HepG2 (cell line): ENCODE measurements around the gene SGPP2. TPM values are rescaled to one million over a fixed set of nuclear protein-coding genes. Genes with fewer than 3 reads are reported as not detected.

ENCODE experiments used
- ATAC-seq: fragments of 200-7000 bp; cut with Tn5 transposase; 3 replicates; pipeline ENCODE4 v1.9.1; 2020; ENCODE audit warnings: mild to moderate bottlenecking, moderate library complexity
- BruUV-seq: library from RNA; stranded (reverse); fragments of 400-500 nt; replicated peaks from 2 replicates; lab custom pipeline; 2021; lab: Mats Ljungman, UMichigan
- CTCF ChIA-PET: fragments of 300-600 bp; formaldehyde crosslinking; extraction: SDS; loops from one replicate; lab custom pipeline; 2021; ENCODE audit warnings: low total read pairs, inconsistent platforms, low intra/inter-chr PET ratio; lab: Yijun Ruan, JAX
- POLR2A ChIA-PET: fragments of 350-600 bp; sonication (Branson Sonifier 250); formaldehyde crosslinking; loops from one replicate; lab custom pipeline; 2020; ENCODE audit warnings: antibody characterized with exemption, inconsistent platforms; lab: Yijun Ruan, JAX
- DNase-seq: peaks from one replicate; pipeline ENCODE4 v3.0.0-alpha.2; 2015; ENCODE audit warnings: low spot score
- FAIRE-seq: peaks from 3 replicates; lab custom pipeline; 2011; peaks lifted over from hg19 to GRCh38; lab: Jason Lieb, UNC
- H2AFZ ChIP-seq: one replicate; pipeline ENCODE4 v1.6.1; 2011; ENCODE audit warnings: low read length, inconsistent platforms
- H3K27ac ChIP-seq: fragments of 300-600 bp; 3 replicates; pipeline ENCODE4 v1.8.0; 2011; ENCODE audit warnings: mixed run types, mild to moderate bottlenecking, mixed read lengths, low read length, inconsistent platforms; ENCODE audit not compliant: insufficient read depth; ENCODE audit errors: extremely low read length
- H3K27me3 ChIP-seq, 2 experiments: fragments of 200-600 bp in 1 of 2; 2 replicates in 1 of 2; 3 replicates in 1 of 2; pipeline versions ENCODE4 v1.6.0 to v1.8.0; 2011; ENCODE audit warnings: low read length in 2 of 2, mild to moderate bottlenecking in 2 of 2, moderate library complexity in 2 of 2, inconsistent platforms in 1 of 2; ENCODE audit not compliant: insufficient read depth in 2 of 2, control insufficient read depth in 1 of 2
- H3K36me3 ChIP-seq, 2 experiments: fragments of 200-600 bp in 1 of 2; replicated peaks in 1 of 2; 2 replicates in 1 of 2; 3 replicates in 1 of 2; pipeline versions ENCODE4 v1.5.1 to v1.8.0; 2011; ENCODE audit warnings: low read length in 2 of 2, inconsistent platforms in 1 of 2; ENCODE audit not compliant: insufficient read depth in 2 of 2, control insufficient read depth in 1 of 2
- H3K4me1 ChIP-seq: 2 replicates; pipeline ENCODE4 v1.5.1; 2012; ENCODE audit warnings: low read length, inconsistent platforms; ENCODE audit not compliant: insufficient read depth
- H3K4me2 ChIP-seq: 2 replicates; pipeline ENCODE4 v1.6.0; 2011; ENCODE audit warnings: low read depth, low read length, inconsistent platforms
- H3K4me3 ChIP-seq, 3 experiments: fragments of 200-600 bp in 1 of 3; sonication (generic), shearing (Covaris generic) in 1 of 3; replicated peaks in 1 of 3; 2 replicates each; pipeline ENCODE4 v1.5.1; 2011 to 2016; ENCODE audit warnings: low read length in 3 of 3, inconsistent platforms in 2 of 3, low read depth in 2 of 3, mild to moderate bottlenecking in 2 of 3, control low read depth in 1 of 3, mixed read lengths in 1 of 3; ENCODE audit not compliant: insufficient read depth in 1 of 3
- H3K79me2 ChIP-seq: one replicate; pipeline ENCODE4 v1.6.1; 2011; ENCODE audit warnings: low read length, inconsistent platforms; ENCODE audit not compliant: insufficient read depth
- H3K9ac ChIP-seq: 2 replicates; pipeline ENCODE4 v1.6.0; 2011; ENCODE audit warnings: mild to moderate bottlenecking, low read depth, low read length, inconsistent platforms; ENCODE audit not compliant: insufficient read depth
- H3K9me3 ChIP-seq: 2 replicates; pipeline ENCODE4 v1.5.1; 2012; ENCODE audit warnings: mild to moderate bottlenecking, low read length
- H4K20me1 ChIP-seq: 2 replicates; pipeline ENCODE4 v1.6.0; 2011; ENCODE audit warnings: inconsistent platforms, mild to moderate bottlenecking, low read length, moderate library complexity; ENCODE audit not compliant: insufficient read depth
- DNMT1 ChIP-seq: sonication (generic); formaldehyde crosslinking; IDR thresholded peaks from 2 replicates; pipeline ENCODE4 v1.5.1; 2020; ENCODE audit warnings: mild to moderate bottlenecking, missing genetic modification reagents
- EED ChIP-seq: sonication (generic); formaldehyde crosslinking; IDR thresholded peaks from 2 replicates; pipeline ENCODE4 v1.5.0; 2020; ENCODE audit warnings: mild to moderate bottlenecking, missing genetic modification reagents
- ETV5 ChIP-seq: IDR thresholded peaks from 2 replicates; pipeline ENCODE4 v1.6.1; 2018; ENCODE audit warnings: missing biosample characterization, missing genetic modification reagents, inconsistent platforms, borderline replicate concordance
- FOSL1 ChIP-seq: sonication (generic); formaldehyde crosslinking; IDR thresholded peaks from 2 replicates; pipeline ENCODE4 v1.9.0; 2021; ENCODE audit warnings: missing genetic modification reagents, borderline replicate concordance
- FOXA1 ChIP-seq, 2 experiments: fragments of 450-650 bp in 1 of 2; sonication (generic) in 1 of 2; formaldehyde crosslinking in 1 of 2; IDR thresholded peaks; 2 replicates each; pipeline versions ENCODE4 v1.4.0 to v1.6.1; 2016 to 2020; ENCODE audit warnings: missing genetic modification reagents in 1 of 2
- HMGXB3 ChIP-seq: sonication (generic); formaldehyde crosslinking; IDR thresholded peaks from 2 replicates; pipeline ENCODE4 v1.4.0; 2020; ENCODE audit warnings: missing genetic modification reagents, borderline replicate concordance
- JUN ChIP-seq: sonication (generic); formaldehyde crosslinking; IDR thresholded peaks from 2 replicates; pipeline ENCODE4 v1.4.0; 2020; ENCODE audit warnings: mild to moderate bottlenecking, missing genetic modification reagents
- NPAS2 ChIP-seq: sonication (generic); formaldehyde crosslinking; IDR thresholded peaks from 2 replicates; pipeline ENCODE4 v1.8.0; 2022; ENCODE audit warnings: mild to moderate bottlenecking, missing genetic modification reagents, borderline replicate concordance
- REST ChIP-seq, 2 experiments: IDR thresholded peaks; 2 replicates each; pipeline ENCODE4 v1.6.1; 2011 to 2012; ENCODE audit warnings: low read length in 2 of 2, borderline replicate concordance in 1 of 2, low read depth in 1 of 2, mild to moderate bottlenecking in 1 of 2, moderate library complexity in 1 of 2
- ZNF256 ChIP-seq: sonication (generic); formaldehyde crosslinking; conservative IDR thresholded peaks from 2 replicates; pipeline ENCODE4 v1.4.0; 2020; ENCODE audit warnings: missing genetic modification reagents
- ZNF781 ChIP-seq: sonication (generic); formaldehyde crosslinking; IDR thresholded peaks from 2 replicates; pipeline ENCODE4 v1.5.1; 2020; ENCODE audit warnings: borderline replicate concordance, mild to moderate bottlenecking, missing genetic modification reagents; ENCODE audit errors: not compliant biosample characterization
- WGBS: methylation state at CpG from one replicate; pipeline ENCODE4 v1.1.6; 2017; ENCODE audit warnings: low lambda C conversion rate; 5-methylcytosine and 5-hydroxymethylcytosine counted together
- in situ Hi-C: cut with HindIII; loops from 2 replicates; pipeline ENCODE4 v1.10.0; 2017; ENCODE audit warnings: low pct_unique_long_range_greater_than_20kb; ENCODE audit not compliant: extremely low pct_ligation_motif_present
- intact Hi-C: fragments of 100-400 bp; cut with micrococcal nuclease; formaldehyde crosslinking; loops from one replicate; pipeline ENCODE4 v1.10.0; 2022; ENCODE audit not compliant: unreplicated experiment
- polyA plus RNA-seq, 8 experiments: library from polyadenylated mRNA; depleted of rRNA in 3 of 8; stranded (reverse) in 7 of 8; unstranded in 1 of 8; fragments of >200 nt; fragmentation: Illumina TruSeq in 4 of 8; extraction: Trizol in 4 of 8; gene quantifications; 2 replicates each; pipeline versions ENCODE4 v1.2.1 to v1.2.3, GENCODE V29; 2011 to 2016; ENCODE audit warnings: low read depth in 4 of 8, missing spikeins in 1 of 8, mixed read lengths in 1 of 8; ENCODE audit not compliant: insufficient read depth in 1 of 8
- total RNA-seq, 5 experiments: library from RNA; depleted of rRNA; stranded (reverse); fragments of >200 nt; fragmentation: Illumina TruSeq; extraction: Trizol; gene quantifications; 2 replicates each; pipeline ENCODE4 v1.2.3, GENCODE V29; 2016; ENCODE audit warnings: low read depth in 1 of 5
- TF ChIP-seq, protein P1 (sequence below): sonication (generic); formaldehyde crosslinking; IDR thresholded peaks from 2 replicates; pipeline ENCODE4 v1.5.1; 2020; ENCODE audit warnings: mild to moderate bottlenecking, missing genetic modification reagents, moderate library complexity

The SGPP2 gene
- total and polyA plus RNA-seq, 2 of the 13 experiments (the other 11 are each of a cell fraction or from before 2014, with no cell fraction given): not detected

- Histone ChIP-seq H3K27me3 (peaks cover 3 to 27% of the 10 kb centered on the region in 2 experiments; a peak in 4 of 5 replicates), H3K4me1 (no peaks in the 10 kb centered on the region), H3K27ac (no peak overlapping the region), H4K20me1 (no peaks in the 10 kb centered on the region), H3K4me3 (no peak overlapping the region), H3K4me2 (no peak overlapping the region), H3K9ac (no peak overlapping the region), H3K9me3 (no peaks in the 10 kb centered on the region), H3K79me2 (no peaks in the 10 kb centered on the region), H2AFZ (no peak overlapping the region), H3K36me3 (no peaks in the 10 kb centered on the region)
- WGBS: 11% methylated on average over 1 of the region's 1 CpG
- BruUV-seq: no TSS peak
- in situ Hi-C loops: no loop called here
- DNase-seq (no peak), ATAC-seq (no peak), FAIRE-seq (no peak)
- ChIA-PET CTCF (no interaction called here), POLR2A (no interaction called here)
- intact Hi-C loops: no loop called here
- no peak for TF ChIP-seq NPAS2 (CRISPR knock-in tag)
- TF ChIP-seq FOXA1 (IDR thresholded peaks at IDR 0.05): no peak
- TF ChIP-seq FOXA1 (CRISPR knock-in tag; IDR thresholded peaks at IDR 0.05): no peak
- no peak for TF ChIP-seq ETV5 (CRISPR knock-in tag)
- no peak for TF ChIP-seq DNMT1
- no peak for TF ChIP-seq ZNF256 (CRISPR knock-in tag)
- no peak for TF ChIP-seq HMGXB3
- no peak for TF ChIP-seq REST (IDR thresholded peaks at IDR 0.05; ENCODE audit: borderline replicate concordance in 1 of 2, low read depth in 1 of 2, low read length in 2 of 2)
- no peak for TF ChIP-seq JUN
- TF ChIP-seq EED (CRISPR knock-in tag): no peak
- no peak for TF ChIP-seq FOSL1 (CRISPR knock-in tag)
- TF ChIP-seq, protein P1, sequence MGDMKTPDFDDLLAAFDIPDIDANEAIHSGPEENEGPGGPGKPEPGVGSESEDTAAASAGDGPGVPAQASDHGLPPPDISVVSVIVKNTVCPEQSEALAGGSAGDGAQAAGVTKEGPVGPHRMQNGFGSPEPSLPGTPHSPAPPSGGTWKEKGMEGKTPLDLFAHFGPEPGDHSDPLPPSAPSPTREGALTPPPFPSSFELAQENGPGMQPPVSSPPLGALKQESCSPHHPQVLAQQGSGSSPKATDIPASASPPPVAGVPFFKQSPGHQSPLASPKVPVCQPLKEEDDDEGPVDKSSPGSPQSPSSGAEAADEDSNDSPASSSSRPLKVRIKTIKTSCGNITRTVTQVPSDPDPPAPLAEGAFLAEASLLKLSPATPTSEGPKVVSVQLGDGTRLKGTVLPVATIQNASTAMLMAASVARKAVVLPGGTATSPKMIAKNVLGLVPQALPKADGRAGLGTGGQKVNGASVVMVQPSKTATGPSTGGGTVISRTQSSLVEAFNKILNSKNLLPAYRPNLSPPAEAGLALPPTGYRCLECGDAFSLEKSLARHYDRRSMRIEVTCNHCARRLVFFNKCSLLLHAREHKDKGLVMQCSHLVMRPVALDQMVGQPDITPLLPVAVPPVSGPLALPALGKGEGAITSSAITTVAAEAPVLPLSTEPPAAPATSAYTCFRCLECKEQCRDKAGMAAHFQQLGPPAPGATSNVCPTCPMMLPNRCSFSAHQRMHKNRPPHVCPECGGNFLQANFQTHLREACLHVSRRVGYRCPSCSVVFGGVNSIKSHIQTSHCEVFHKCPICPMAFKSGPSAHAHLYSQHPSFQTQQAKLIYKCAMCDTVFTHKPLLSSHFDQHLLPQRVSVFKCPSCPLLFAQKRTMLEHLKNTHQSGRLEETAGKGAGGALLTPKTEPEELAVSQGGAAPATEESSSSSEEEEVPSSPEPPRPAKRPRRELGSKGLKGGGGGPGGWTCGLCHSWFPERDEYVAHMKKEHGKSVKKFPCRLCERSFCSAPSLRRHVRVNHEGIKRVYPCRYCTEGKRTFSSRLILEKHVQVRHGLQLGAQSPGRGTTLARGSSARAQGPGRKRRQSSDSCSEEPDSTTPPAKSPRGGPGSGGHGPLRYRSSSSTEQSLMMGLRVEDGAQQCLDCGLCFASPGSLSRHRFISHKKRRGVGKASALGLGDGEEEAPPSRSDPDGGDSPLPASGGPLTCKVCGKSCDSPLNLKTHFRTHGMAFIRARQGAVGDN (CRISPR knock-in tag): no peak
- no peak for TF ChIP-seq ZNF781 (CRISPR knock-in tag)
These were observed 3.8 kb upstream of the SGPP2 start for GRCh38 chr2:222420508-222420907.
